Kasumi-1 (cell line): ENCODE data around the gene OSM.
"Not testable (repeated sequence)": the region's sequence is repeated elsewhere in the genome, so short reads cannot be mapped to it uniquely, and the experiment has no call there.

Experiments
- DNase-seq, 2 experiments: peaks; one replicate each; lab custom pipeline; 2025; lab: John Stamatoyannopoulos, UW

The OSM gene

DNA sequence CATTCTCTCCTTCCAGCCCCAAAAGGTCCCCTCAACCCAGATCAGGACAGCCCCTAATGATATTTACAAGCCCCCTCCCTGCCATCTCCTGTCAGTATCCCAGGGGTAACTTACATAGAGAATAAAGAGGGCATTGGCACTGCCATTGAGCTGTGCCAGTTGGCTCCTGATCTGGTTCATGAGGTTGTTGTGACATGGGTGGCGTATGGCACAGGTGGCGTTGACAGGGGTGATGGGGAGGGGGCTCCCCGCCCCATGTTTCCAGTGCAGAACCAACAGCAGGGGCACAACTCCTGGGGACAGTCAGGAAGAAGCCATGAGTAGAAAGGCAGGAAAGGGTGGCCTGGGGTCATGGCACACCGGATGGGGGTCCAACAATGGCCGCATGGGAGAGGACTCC is 22.0 kb downstream of the OSM start:
- no peak for DNase-seq

DNA sequence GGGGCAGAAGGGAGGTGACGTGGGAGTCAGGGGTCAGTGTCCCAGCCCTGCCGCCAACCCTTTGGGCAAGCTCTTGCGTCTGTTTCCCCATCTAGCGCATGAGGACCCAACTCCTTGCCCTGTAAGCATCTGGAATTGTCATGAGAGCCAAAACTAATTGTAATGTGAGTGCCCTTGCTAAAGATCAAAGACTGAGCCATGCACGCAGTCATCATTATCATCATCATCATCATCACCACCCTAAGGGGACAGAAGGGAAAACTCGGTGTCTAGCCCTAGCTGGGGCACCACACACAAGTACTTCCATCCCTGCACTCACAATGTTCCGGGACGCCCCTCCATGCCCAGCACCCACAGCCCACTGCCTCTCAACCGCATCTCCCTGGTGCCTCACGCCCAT is 22.6 kb downstream of the OSM start:
- no peak for DNase-seq

- DNase-seq, result no peak
These were observed 23.0 kb downstream of the OSM start for GRCh38 chr22:30243661-30244060.

DNA sequence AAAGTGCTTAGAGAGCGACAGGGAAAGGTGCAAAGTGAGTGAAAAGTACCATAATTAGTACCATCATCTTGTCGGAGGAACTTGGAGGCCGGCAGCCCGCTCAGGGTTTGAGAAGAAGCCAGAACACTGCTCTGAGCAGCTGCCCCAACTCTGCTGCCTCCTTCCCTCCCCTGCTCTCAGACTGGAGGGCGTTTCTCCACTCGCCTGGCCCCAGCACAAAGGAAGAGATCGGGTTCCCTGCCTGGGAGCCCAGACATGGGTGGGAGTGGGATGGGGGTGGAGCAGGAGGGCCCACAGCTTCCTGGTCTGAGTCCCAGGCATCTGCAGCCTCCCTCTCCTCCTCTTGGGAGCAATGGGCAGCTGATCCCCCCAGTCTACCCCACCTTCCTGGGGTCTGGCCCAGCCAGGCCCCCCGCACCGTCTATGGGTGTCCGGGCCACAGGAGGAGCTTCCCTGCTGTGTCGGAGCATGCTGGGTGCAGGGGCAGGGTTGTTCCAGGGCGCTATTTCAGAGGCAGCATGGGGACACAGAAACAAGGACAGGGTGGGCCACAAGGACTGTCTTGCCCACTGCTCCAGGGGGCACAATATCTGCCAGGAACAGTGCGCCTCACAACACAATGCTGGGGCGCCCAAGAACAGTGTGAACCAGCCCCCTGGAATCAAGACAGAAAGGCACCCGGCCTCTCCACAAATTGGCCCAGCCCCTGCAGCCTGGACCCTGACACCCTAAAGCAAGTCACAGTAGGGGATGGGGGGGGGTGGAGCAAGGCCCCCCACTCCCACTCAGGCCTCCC is 24.9 kb downstream of the OSM start:
- DNase-seq, result no peak

DNA sequence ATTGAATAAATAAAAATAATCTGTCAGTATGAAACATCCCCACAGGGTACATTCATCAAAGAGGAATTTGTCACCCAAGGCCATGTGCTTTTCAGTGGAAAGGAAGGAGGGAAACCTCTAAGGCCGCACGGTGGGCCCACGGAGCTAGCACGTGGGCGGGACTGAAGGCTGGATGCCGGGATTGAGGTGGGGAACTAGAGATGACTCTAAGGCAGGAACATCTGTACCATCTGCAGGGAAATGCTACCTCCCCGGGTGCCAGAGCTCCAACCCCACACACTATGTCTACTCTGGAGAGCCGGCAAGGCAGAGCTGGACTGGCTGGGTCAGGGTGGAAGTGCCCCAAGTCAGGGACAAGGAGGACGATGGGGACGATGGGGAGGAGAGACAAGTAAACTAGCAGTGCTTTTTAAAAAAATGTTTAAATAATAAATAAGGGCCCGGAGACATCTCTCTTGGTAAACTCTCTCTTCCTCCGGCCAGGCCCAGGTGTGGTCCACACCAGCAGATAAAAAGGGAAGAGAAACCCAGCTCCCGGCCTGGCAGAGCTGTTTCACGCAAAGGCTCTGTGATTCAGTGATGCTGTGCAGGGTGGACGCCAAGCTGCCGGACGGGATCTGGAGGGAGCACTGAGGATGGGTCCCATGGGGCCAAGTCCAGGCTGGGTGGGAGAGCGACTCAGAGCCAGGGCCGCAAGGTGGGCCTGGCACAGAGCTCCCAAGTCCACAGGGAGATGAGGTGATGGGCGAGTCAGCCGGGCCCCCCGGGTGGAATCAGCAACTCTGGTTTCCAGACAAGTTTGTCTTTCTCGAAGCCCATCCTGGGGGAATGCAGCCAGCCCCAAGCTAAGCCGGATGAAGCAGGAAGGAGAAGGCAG is 25.9 kb downstream of the OSM start:
- DNase-seq, result no peak

DNA sequence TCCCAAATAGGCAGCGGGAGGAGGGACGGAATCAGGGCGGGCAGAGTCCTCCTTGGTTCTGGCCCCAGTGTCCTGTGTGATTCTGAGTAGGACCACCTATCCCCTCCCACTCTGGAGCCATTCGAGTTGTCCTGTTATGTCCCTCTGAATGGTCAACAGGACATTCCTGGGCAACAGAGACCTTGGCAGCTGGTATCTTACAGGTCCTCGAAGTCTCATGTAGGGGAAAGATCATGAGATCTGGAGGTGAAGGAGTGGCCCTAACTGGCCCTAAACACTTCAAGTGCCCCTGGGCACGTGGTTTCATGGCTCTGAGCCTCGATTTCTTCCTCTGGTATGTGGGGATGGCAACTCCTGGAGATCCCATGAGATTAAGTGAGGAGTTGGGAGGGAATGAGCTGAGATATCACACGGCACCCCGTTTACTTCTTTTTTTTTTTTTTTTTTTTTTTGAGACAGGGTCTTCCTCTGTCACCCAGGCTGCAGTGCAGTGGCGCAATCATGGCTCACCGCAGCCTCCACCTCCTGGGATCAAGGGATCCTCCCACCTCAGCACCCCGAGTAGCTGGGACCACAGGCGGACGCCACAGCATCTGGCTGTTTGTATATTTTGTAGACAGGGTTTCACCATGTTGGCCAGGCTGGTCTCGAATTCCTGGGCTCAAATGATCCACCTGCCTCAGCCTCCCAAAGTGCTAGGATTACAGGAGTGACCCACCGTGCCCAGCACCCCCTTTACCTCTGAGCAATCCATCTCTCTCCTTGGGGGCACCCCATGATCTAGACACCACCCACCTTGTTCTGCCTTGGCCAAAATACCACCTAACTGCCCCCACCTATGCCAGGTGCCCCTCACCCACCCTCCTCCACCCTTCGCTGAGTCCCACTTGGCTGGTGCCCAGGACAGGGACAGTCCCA is 26.9 kb downstream of the OSM start:
- DNase-seq, result no peak

GRCh38 chr22:30238661-30239487 is 27.8 kb downstream of the OSM start:
- no peak for DNase-seq

GRCh38 chr22:30238136-30238535 is 28.5 kb downstream of the OSM start:
- DNase-seq, result no peak

DNA sequence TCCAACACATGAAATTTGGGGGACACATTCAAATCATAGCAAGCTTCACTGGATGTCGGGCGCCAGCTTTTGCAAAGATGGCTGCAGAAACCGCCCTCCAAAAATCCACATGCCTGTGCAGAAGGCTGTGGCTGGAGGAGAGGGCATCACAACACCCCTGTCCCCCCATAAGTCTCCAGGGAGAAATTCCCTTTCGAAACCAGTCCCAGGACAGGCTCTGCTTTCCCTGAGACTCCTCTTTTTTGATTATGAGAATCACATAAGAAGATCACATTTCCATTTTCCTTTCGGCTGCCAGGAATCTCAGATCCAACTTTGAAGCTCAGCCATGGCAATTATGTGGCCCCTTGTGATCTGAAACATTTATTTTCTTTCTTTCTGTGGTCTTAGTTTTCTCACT is 29.8 kb downstream of the OSM start:
- no peak for DNase-seq

DNA sequence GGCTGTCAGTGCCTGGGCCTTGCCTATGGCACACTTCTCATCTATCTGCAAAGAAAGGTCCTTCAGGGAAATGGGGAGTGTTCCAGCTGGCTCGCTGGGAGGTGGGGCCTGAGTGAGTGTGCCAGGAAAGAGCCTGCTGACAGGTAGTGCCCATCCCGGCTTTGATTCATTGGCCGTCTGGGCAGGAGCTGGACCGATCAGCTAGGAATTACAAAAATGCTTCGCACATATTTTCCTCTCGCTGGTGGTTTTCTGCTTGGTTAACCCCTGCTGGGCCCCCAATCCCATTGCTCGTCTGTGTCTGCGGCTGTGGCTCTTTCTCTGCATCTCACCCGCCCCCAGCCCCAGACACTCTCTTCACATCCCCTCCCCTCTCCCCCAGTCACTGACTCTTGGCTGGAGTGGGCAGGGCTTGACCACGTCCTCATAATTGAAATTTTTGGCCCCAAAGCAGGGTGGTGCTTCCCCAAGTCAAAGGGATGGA is 30.9 kb downstream of the OSM start:
- no peak for DNase-seq

GRCh38 chr22:30234786-30235470 is 31.7 kb downstream of the OSM start:
- no peak for DNase-seq

GRCh38 chr22:30234325-30234724 is 32.3 kb downstream of the OSM start:
- not testable (repeated sequence) for DNase-seq

DNA sequence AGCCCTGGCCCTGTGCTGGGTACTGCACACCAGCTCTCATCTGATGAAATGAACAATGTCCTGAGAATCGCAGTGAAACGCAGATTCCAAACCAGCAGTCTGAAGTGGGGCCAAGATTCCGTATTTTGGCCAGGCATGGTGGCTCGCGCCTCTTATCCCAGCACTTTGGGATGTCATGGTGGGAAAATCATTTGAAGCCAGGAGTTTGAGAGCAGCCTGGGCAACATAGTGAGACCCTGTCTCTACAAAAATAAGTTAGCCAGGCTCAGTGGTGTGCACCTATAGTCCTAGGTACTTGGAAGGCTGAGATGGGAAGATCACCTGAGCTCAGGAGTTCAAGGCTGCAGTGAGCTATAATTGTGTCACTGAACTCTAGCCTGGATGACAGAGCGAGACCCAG is 33.1 kb downstream of the OSM start:
- DNase-seq, result no peak

- no peak for DNase-seq
These were observed 33.9 kb downstream of the OSM start for GRCh38 chr22:30232716-30233218.

- DNase-seq, result no peak
These were observed 35.7 kb downstream of the OSM start for GRCh38 chr22:30230787-30231461.

- DNase-seq, result no peak
These were observed 36.3 kb downstream of the OSM start for GRCh38 chr22:30230330-30230729.

GRCh38 chr22:30228509-30229359 is 37.9 kb downstream of the OSM start:
- no peak for DNase-seq

DNA sequence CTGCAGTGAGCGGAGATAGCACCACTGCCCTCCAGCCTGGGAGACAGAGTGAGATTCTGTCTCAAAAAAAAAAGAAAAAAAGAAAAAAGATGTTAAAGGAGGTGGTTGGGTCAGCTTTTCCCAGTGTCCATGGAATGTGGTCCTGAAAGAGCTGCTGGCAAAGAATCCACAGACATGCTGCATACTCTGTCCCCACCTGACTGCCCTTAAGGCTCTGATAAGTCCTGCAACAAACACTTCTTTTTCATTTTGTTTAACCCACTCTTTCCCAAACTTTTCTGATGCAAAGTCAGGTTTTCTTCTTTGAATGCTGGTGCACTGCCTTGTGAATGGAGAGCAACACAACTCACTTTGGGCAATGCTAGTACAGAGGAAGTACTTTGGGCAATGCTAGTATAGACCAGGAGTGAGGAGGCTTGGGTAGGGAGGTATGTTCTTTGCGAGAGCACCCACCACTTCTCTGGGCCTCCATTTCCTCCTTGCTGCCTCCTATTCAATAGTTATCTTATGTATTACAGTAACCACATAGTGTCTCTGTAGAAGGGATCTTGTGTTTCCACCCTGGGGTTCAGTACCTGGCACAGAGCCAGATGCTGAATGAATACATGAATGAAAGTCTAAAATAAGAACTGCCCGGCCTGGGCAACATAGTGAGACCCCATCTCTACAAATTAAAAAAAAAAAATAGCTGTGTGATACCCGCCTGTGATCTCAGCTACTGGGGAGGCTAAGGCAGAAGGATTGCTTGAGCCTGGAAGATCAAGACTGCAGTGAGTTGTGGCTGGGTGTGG is 39.0 kb downstream of the OSM start:
- DNase-seq, result no peak
